ENCODE results near the gene ATP13A3.
A peak's percentile ranks its signal among the peaks of the same experiment; 100 is the strongest.
"Not testable (repeated sequence)": the region's sequence is repeated elsewhere in the genome, so short reads cannot be mapped to it uniquely, and the experiment has no call there.

Gene ATP13A3

DNA sequence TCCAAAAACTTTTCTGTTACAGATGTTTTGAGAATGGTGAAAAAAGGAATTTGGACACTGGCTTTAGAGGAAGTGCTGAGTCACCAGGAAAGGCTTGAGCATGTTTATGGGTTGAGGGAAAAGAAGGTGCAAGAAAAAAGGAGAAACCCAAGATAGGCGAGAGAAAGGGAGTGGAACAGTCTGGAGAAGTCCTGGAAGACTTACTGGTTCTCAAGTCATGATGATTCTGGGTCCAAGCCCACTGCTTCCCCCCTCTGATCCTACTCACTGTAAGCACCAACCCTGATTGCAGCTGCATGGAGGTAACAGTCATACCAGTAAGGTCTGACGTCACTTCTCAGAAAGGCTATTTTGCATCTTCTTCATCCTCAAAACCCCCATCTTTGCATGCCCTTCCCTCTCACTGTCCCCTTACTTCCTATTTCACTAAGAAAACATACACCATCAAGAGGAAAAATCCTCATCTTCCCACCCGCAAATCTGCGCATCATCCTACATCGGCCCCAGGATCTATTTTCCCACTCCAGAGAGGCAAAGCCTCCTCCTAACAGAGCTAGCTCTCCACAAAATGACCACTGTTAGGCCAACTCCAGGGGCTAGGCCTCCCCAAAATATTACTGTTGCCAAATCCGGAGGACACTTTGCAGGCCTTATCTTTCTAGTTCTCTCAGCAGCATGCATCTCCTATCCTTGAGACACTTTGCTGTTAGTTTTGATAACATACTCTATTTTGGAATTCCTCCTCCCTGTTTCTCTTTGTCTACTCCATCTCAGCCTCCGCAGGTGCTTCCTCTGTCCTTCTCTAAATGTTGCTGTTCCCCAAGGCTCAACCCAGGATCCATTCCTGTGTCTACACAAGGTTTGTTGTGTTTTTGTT, 3.2 kb upstream of the ATP13A3 start:
- DNase-seq (ENCODE audit: low spot score in 2 of 2) (no peak), ATAC-seq (no peak)
- peaks cover 13% of the 10 kb centered on the region for H3K36me3 Mint-ChIP-seq
- H3K9me3 Mint-ChIP-seq, result no peaks in the 10 kb centered on the region
- peaks cover 46% of the 10 kb centered on the region for H3K4me1 Mint-ChIP-seq
- no peak overlapping the region for H3K27ac Mint-ChIP-seq
- H3K4me3 Mint-ChIP-seq, result no peak overlapping the region

DNA sequence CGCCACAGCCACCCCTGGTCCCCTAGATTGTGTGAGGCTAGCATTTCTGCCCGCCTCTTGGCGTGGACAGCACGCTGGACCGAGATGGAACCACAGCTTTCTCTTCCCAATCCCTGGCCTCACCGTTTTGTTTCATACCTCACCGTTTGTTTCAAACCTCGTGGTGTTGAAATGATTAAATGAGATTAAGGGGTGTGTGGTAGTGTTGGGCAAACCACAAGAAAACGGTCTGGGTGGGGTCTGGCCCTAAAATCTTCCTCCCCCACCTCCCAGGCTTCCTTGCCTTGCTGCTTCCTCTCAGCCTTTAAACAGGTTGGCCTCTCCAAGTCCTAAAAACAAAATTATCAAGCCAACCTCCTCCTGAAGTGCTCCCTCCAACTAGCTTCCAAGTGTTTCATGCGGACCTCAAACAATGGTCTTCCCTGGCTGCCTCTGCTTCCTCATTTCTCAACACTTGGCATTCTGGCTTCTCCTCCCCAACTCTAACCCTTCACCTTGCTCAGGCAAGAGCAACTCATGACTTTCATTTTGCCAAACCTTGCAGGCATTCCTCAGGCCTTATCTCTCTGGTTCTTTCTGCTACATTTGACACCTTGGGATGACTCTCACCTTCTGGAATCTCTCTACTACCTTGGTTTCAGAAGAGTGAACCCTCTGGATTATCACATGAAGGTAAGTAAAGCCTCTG, 1.4 kb upstream of the ATP13A3 start:
- H3K4me3 Mint-ChIP-seq, result peak overlapping the region; percentile 88
- no peaks in the 10 kb centered on the region for H3K9me3 Mint-ChIP-seq
- no peak for DNase-seq (ENCODE audit: low spot score in 2 of 2)
- H3K36me3 Mint-ChIP-seq, result peaks cover 28% of the 10 kb centered on the region
- peaks cover 46% of the 10 kb centered on the region for H3K4me1 Mint-ChIP-seq
- H3K27ac Mint-ChIP-seq, result peak overlapping the region; percentile 95
- no peak for ATAC-seq

DNA sequence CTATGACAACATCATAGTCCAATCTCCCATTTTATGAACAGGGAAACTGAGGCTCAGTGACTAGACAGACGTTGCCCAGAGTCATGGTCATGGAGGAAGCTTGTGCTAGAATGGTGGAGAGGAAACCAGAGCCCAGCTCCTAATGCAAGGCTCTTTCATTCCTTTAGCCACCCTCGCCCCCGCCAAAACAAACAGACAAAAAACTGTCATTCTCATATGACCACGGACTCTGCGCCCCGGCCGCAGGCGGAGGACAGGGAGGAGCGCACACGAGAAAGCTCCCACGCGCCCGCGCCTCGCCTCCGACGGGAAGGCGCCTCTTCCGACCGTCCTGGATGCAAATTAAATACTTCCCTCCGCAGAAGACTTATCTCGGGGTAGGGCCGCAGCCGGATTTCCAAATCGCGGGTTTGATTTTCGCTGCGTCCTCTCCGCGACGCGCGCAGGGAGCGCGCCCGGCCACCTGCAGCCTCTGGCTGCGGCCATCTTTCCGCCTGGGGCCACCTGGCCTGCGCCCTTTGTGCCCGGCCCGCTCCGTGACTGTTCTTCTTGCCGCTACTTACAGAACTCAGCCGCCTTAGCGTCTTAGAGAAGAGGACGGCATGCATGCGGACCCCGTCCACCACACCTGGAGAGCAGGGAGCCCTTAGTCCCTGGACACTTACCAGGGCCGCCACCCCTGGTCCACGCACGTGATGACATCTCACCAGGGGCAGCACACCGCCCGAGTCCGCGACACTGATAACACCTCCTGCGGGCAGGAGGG, 670 bp upstream of the ATP13A3 start:
- peak overlapping the region; percentile 88 for H3K4me3 Mint-ChIP-seq
- peaks cover 49% of the 10 kb centered on the region for H3K4me1 Mint-ChIP-seq
- H3K36me3 Mint-ChIP-seq, result peaks cover 36% of the 10 kb centered on the region
- peak; percentile 25 to 68 for DNase-seq (ENCODE audit: low spot score in 2 of 2)
- H3K9me3 Mint-ChIP-seq, result no peaks in the 10 kb centered on the region
- peak; percentile 44 for ATAC-seq
- H3K27ac Mint-ChIP-seq, result peak overlapping the region; percentile 95

DNA sequence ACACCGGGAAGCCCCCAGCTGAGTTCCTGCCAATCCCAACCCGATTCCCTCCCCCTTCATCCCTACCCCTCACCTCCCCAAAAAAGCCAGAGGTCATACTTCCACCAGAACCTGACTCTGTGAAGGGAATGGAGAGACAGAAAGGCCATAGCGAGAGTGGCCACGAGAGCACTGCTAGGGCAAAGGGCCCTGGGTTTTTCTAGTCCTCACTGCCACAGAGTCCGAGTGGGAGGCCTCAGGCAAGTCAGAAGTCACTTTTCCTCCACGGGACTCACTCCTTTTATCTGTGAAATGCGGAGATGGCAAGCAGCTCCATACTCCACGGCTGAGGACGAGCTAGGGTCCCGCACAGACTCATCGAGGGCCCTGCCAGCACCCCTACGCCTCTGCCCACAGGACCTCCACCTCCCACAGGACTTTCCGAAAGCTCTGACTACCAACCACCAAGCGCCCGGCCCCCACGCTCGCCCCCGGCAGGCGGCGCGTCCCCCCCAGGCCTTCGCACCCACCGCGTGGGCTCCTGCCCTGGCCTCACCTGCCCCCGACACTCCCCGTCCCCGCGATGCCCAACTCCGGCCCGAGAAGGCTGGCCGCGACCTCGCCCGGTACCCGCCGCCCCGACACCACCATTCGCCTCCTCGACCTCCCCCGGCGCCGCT, 792 bp downstream of the ATP13A3 start:
- no peaks in the 10 kb centered on the region for H3K9me3 Mint-ChIP-seq
- H3K4me1 Mint-ChIP-seq, result peaks cover 63% of the 10 kb centered on the region
- peak; percentile 64 for ATAC-seq
- H3K27ac Mint-ChIP-seq, result peak overlapping the region; percentile 95
- peak; percentile 46 to 83 for DNase-seq (ENCODE audit: low spot score in 2 of 2)
- H3K4me3 Mint-ChIP-seq, result peak overlapping the region; percentile 88
- peaks cover 50% of the 10 kb centered on the region for H3K36me3 Mint-ChIP-seq

DNA sequence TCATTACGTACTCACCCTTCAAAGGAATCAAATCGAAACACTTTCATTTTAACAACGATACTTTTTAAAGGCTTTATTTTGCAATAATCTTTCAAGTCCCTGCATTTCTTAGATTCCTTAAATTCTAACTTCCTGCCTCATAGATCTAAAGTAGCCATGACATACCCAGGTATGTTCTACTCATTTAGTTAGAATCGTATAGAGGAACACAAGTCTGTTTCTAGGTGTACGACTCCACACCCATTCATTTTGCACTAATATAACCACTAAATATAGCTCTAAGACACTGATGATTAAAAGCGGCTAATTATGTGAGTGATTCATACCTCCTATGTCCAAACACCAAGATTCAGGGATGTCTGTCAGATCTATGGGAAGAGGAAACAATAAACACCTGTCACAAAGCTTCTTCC, 1.3 kb downstream of the ATP13A3 start:
- Mint-ChIP-seq H3K9me3 (no peaks in the 10 kb centered on the region), H3K4me1 (peaks cover 63% of the 10 kb centered on the region)

DNA sequence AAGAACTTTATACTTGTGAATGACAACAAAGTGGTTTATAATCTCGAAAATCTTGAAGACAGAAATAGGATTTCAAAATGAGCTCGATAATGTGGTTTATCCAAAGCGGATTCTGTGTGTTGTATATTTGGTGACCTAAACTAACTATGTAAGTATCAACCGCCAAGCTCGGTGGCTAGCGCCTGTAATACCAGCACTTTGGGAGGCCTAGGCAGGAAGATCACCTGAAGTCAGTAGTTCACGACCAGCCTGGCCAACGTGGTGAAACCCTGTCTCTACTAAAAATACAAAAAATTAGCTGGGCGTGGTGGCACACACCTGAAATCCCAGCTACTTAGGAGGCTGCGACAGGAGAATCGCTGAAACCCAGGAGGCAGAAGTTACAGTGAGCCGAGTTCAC, 2.2 kb downstream of the ATP13A3 start:
- Mint-ChIP-seq H3K27ac (no peak overlapping the region), H3K4me3 (peak overlapping the region; percentile 88), H3K9me3 (no peaks in the 10 kb centered on the region), H3K36me3 (peaks cover 60% of the 10 kb centered on the region), H3K4me1 (peaks cover 63% of the 10 kb centered on the region)
- DNase-seq (ENCODE audit: low spot score in 2 of 2) (no peak), ATAC-seq (no peak)

More for the DNA sequence above, 1.3 kb downstream of the ATP13A3 start:
- peak; percentile 22 for ATAC-seq
- peaks cover 56% of the 10 kb centered on the region for H3K36me3 Mint-ChIP-seq
- peak overlapping the region; percentile 88 for H3K4me3 Mint-ChIP-seq
- no peak for DNase-seq (ENCODE audit: low spot score in 2 of 2)
- H3K27ac Mint-ChIP-seq, result peak overlapping the region; percentile 95

DNA sequence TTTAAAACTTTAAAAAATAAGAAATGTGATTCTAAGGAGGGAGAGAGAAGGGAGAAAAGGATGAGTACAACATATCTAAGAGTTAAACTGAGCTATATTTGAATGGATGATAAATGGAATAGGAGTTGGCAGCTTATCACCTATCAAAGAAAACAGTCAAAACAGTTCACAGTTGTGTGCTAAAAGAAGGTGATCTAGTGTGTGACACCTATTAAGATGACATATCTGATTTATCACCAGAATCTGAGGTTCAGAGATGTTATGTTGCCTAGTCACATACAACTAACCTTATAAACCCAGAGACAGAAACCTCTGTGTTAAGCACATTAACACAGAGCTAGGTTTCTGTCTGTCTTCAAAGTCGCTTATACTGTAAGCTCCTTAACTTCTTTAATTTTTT, 3.0 kb downstream of the ATP13A3 start:
- H3K36me3 Mint-ChIP-seq, result peaks cover 60% of the 10 kb centered on the region
- ATAC-seq, result no peak
- DNase-seq (ENCODE audit: low spot score in 2 of 2), result no peak
- no peaks in the 10 kb centered on the region for H3K9me3 Mint-ChIP-seq
- H3K4me3 Mint-ChIP-seq, result peak overlapping the region; percentile 88
- no peak overlapping the region for H3K27ac Mint-ChIP-seq
- peaks cover 57% of the 10 kb centered on the region for H3K4me1 Mint-ChIP-seq

DNA sequence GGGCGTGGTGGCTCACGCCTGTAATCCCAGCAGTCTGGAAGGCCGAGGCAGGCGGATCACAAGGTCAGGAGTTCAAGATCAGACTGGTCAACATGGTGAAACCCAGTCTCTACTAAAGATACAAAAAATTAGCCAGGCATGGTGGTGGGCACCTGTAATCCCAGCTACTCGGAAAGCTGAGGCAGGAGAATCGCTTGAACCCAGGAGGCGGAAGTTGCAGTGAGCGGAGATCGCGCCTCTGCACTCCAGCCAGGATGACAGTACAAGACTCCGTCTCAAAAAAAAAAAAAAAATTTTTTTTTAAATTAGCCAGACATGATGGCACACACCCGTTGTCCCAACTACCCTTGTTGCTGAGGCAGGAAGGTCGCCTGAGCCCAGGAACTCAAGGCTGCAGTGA, 4.0 kb downstream of the ATP13A3 start:
- Mint-ChIP-seq H3K4me3 (peak overlapping the region; percentile 39), H3K36me3 (peaks cover 60% of the 10 kb centered on the region), H3K4me1 (peaks cover 46% of the 10 kb centered on the region)
- H3K9me3 Mint-ChIP-seq; DNase-seq (ENCODE audit: low spot score in 2 of 2); H3K27ac Mint-ChIP-seq; ATAC-seq: not testable (repeated sequence)

DNA sequence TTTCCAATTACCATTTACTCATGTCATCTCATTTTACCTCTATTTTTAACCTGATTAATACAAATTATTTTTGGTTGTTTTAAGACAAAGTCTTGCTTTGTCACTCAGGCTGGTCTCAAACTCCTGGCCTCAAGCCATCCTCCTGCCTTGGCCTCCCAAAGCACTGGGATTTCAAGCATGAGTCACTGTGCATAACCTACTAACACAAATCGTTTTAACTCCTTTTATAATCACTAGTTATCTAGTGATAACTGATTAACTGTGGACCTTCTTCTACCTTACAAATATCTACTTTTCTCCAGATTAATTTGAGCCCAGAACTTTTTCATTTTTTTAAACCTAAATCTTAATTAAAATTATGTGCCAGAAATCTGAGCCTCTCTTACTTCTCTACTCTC, 4.6 kb downstream of the ATP13A3 start:
- no peaks in the 10 kb centered on the region for H3K9me3 Mint-ChIP-seq
- ATAC-seq (no peak), DNase-seq (ENCODE audit: low spot score in 2 of 2) (no peak)
- H3K4me1 Mint-ChIP-seq, result peaks cover 40% of the 10 kb centered on the region
- H3K36me3 Mint-ChIP-seq, result peaks cover 60% of the 10 kb centered on the region
- H3K27ac Mint-ChIP-seq, result peak overlapping the region; percentile 65
- peak overlapping the region; percentile 39 for H3K4me3 Mint-ChIP-seq

DNA sequence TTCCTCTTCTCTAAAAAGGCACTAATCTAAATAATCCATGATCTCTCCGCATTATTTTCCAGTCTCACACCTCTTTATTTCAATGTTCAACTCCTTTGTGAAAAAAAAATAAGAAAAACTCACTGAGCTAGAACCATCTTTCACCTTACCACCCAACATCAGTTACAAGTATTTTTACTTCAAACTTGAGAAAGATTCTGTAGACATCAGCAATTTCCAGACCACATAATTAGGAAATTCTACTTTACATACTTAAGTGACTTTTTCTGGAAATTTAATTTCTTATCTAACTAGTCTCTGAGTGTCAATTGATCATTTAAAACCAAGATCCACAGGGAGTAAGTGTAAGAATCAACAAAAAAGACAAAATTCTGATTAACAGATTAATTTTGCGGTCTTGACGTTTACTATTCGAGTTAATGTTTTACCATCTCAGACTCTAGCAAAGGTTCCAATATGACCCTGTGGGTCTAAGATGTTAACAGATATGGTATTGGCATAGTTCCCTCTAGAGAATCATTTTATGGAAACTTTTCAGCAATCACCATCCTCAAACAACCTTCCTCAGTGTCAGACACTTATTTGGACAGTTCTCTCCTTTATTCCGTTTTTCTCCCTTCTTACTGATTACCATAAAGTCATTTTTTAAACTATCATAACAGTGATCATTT, 5.1 kb downstream of the ATP13A3 start:
- ATAC-seq (no peak), DNase-seq (ENCODE audit: low spot score in 2 of 2) (no peak)
- Mint-ChIP-seq H3K4me3 (peak overlapping the region; percentile 39), H3K36me3 (peaks cover 60% of the 10 kb centered on the region), H3K27ac (peak overlapping the region; percentile 65), H3K9me3 (no peaks in the 10 kb centered on the region), H3K4me1 (peaks cover 37% of the 10 kb centered on the region)

DNA sequence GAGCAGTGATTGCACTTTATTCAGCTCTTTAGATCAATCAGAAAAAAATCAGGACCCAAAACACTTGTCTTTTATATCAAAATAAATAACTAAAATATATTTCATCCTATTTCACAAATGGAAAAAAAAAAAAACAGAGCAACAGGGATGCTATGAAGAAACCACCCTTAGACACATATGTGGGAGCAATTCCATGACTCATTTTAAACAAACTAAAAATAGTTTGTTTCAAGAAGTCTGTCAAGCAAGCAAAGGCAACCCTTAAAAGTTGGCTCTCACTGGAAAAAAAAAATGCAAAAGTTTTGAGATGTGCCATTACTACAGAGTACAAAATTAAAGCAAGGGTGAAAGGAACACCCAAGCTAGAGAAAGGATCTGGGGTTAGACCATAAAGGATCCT, 5.7 kb downstream of the ATP13A3 start:
- Mint-ChIP-seq H3K27ac (peak overlapping the region; percentile 65), H3K4me3 (peak overlapping the region; percentile 39), H3K36me3 (peaks cover 58% of the 10 kb centered on the region), H3K4me1 (peaks cover 37% of the 10 kb centered on the region), H3K9me3 (no peaks in the 10 kb centered on the region)
- DNase-seq (ENCODE audit: low spot score in 2 of 2), result no peak
- no peak for ATAC-seq

DNA sequence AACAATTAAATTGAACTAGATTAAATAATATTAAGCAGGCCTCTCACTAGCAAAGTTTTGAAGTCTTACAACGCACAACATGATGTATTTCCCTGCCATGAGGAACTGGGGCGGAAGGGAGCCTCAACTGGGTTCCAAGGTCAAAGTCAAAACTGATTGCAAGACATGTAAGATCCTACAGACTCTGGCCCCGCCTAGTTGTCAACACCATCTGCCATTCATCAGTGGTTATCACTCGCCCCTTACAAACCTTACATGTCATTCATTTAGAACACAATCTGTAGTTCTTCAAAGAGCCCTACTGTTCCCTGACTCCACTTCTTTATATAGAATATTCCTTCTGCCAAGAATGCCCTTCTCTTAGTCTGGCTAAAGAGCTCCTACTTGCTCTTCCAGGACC, 10.0 kb downstream of the ATP13A3 start:
- Mint-ChIP-seq H3K4me3 (no peak overlapping the region), H3K4me1 (peaks cover 32% of the 10 kb centered on the region), H3K27ac (no peak overlapping the region), H3K9me3 (no peaks in the 10 kb centered on the region), H3K36me3 (peaks cover 32% of the 10 kb centered on the region)
- DNase-seq (ENCODE audit: low spot score in 2 of 2), result no peak
- ATAC-seq, result no peak

DNA sequence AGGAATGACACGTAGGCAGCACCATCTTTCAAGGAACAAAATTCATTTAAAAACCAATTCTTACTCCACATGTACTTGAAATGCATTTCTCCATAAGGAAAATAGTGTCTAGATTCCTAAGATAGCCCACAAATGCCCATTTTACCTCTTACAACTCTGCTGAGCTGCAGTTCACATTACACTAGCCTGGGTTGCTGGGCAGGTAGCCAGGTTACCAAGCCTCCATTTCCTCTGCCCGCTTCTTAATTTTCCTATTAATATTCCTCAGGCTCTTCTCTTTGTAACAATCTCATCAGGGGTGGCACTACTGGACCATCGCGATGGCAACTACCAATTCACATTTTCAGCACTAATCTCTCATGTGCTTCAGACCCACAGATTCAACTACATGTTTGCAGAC, 10.8 kb downstream of the ATP13A3 start:
- H3K27ac Mint-ChIP-seq, result peak overlapping the region; percentile 6
- H3K4me1 Mint-ChIP-seq, result peaks cover 25% of the 10 kb centered on the region
- H3K4me3 Mint-ChIP-seq, result peak overlapping the region; percentile 6
- ATAC-seq, result no peak
- no peaks in the 10 kb centered on the region for H3K9me3 Mint-ChIP-seq
- DNase-seq (ENCODE audit: low spot score in 2 of 2), result no peak
- H3K36me3 Mint-ChIP-seq, result peaks cover 32% of the 10 kb centered on the region

DNA sequence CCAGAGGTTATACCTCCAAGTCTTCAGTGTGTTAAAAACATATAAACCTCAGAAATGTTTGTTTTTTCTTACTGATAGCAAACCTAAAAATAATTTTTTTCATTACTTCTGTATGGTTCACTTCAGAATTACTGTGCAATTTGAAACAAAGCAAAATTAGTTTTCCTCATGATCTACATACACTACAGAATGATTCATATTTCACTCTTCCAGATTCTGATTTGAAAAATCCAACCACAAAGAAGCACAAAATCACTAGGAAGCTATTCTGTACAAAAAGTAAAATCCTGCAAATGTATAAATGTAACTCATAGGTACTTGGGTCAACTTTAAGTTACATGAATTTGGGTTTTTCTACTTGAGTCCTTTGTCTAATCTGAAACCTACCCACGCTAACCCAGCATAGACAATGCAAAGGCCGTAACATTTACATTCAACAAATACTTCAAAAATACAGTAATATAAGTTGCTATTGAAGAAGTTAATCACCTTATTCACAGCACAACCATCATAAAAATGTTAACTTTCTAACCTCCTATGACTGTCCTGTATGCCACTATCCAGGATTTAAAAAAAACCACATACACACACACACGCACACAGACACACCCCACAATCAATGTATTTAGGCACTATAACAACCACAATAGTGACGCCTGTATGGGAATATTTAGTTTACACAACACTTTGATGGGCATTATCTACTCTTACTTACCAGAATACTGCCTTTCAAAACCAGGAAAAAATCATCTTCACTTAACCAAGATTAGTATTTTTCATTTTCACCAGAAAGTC, 11.5 kb downstream of the ATP13A3 start:
- H3K4me3 Mint-ChIP-seq, result peak overlapping the region; percentile 6
- no peak for ATAC-seq
- peak overlapping the region; percentile 6 for H3K27ac Mint-ChIP-seq
- H3K4me1 Mint-ChIP-seq, result peaks cover 22% of the 10 kb centered on the region
- DNase-seq (ENCODE audit: low spot score in 2 of 2), result no peak
- peaks cover 27% of the 10 kb centered on the region for H3K36me3 Mint-ChIP-seq
- H3K9me3 Mint-ChIP-seq, result no peaks in the 10 kb centered on the region
